Endothelial cell of umbilical vein (primary cell): ENCODE data around the gene MIER1. TPM values are rescaled to one million over a fixed set of nuclear protein-coding genes. Genes with fewer than 3 reads are reported as not detected.

Source experiments
- BruUV-seq: library from RNA; stranded (reverse); fragments of 400-500 nt; replicated peaks from 2 replicates; lab custom pipeline; 2021; lab: Mats Ljungman, UMichigan
- CTCF ChIA-PET: fragments of 300-600, 350-600 bp; sonication (Branson Sonifier 250); formaldehyde crosslinking; loops from one replicate; lab custom pipeline; 2021; ENCODE audit warnings: antibody characterized with exemption, inconsistent platforms; lab: Charles Lee
- POLR2A ChIA-PET: fragments of 300-600, 350-600 bp; sonication (Branson Sonifier 250); formaldehyde crosslinking; loops from one replicate; lab custom pipeline; 2021; ENCODE audit warnings: antibody characterized with exemption, inconsistent platforms; lab: Charles Lee
- DNase-seq: peaks from one replicate; pipeline ENCODE4 v3.0.0-alpha.2; 2011; ENCODE audit warnings: low read depth, low spot score
- FAIRE-seq: peaks from 2 replicates; lab custom pipeline; 2011; peaks lifted over from hg19 to GRCh38; lab: Jason Lieb, UNC
- H2AFZ ChIP-seq: 2 replicates; pipeline ENCODE4 v1.6.0; 2012; ENCODE audit warnings: low read depth, low read length, control low read depth, inconsistent platforms
- H3K27ac ChIP-seq: 2 replicates; pipeline ENCODE4 v1.5.1; 2011; ENCODE audit warnings: low read depth, mild to moderate bottlenecking, control low read depth, low read length, moderate library complexity; ENCODE audit not compliant: insufficient read depth
- H3K27me3 ChIP-seq, 2 experiments: 2 replicates each; pipeline versions ENCODE4 v1.6.0 to v1.6.1; 2011; ENCODE audit warnings: low read length in 2 of 2, mixed read lengths in 1 of 2; ENCODE audit not compliant: control insufficient read depth in 2 of 2, insufficient read depth in 2 of 2
- H3K36me3 ChIP-seq, 2 experiments: 2 replicates in 1 of 2; 3 replicates in 1 of 2; pipeline ENCODE4 v1.5.1; 2011; ENCODE audit warnings: low read length in 2 of 2, mild to moderate bottlenecking in 1 of 2, moderate library complexity in 1 of 2; ENCODE audit not compliant: control insufficient read depth in 2 of 2, insufficient read depth in 2 of 2; ENCODE audit errors: extremely low read depth in 1 of 2
- H3K4me1 ChIP-seq: 3 replicates; pipeline ENCODE4 v1.5.1; 2011; ENCODE audit warnings: mild to moderate bottlenecking, low read length; ENCODE audit not compliant: control insufficient read depth, insufficient read depth; ENCODE audit errors: extremely low read depth
- H3K4me2 ChIP-seq: 2 replicates; pipeline ENCODE4 v1.6.1; 2011; ENCODE audit warnings: low read length, control low read depth, mixed read lengths; ENCODE audit not compliant: insufficient read depth
- H3K4me3 ChIP-seq, 3 experiments: fragments of 200-600 bp in 1 of 3; sonication (generic), shearing (Covaris generic) in 1 of 3; replicated peaks in 1 of 3; 2 replicates each; pipeline ENCODE4 v1.5.1; 2011 to 2016; ENCODE audit warnings: control low read depth in 3 of 3, low read length in 3 of 3, mild to moderate bottlenecking in 2 of 3, inconsistent platforms in 1 of 3, low read depth in 1 of 3, moderate library complexity in 1 of 3; ENCODE audit not compliant: insufficient read depth in 1 of 3
- H3K79me2 ChIP-seq: 2 replicates; pipeline ENCODE4 v1.6.0; 2012; ENCODE audit warnings: low read length, inconsistent platforms; ENCODE audit not compliant: control insufficient read depth, insufficient read depth
- H3K9ac ChIP-seq: replicated peaks from 2 replicates; pipeline ENCODE3; 2011; ENCODE audit warnings: low read length, control low read depth; ENCODE audit not compliant: insufficient read depth; ENCODE audit errors: extremely low read depth
- H3K9me1 ChIP-seq: replicated peaks from 3 replicates; pipeline ENCODE4 v1.6.0; 2011; ENCODE audit warnings: mild to moderate bottlenecking, low read length; ENCODE audit not compliant: control insufficient read depth, insufficient read depth; ENCODE audit errors: extremely low read depth
- H3K9me3 ChIP-seq: replicated peaks from 2 replicates; pipeline ENCODE4 v1.5.1; 2012; ENCODE audit warnings: low read length, inconsistent platforms; ENCODE audit not compliant: control insufficient read depth, insufficient read depth
- H4K20me1 ChIP-seq: replicated peaks from 2 replicates; pipeline ENCODE3; 2011; ENCODE audit warnings: mild to moderate bottlenecking, low read length; ENCODE audit not compliant: control insufficient read depth, insufficient read depth; ENCODE audit errors: extremely low read depth
- EZH2 ChIP-seq: IDR thresholded peaks from 2 replicates; pipeline ENCODE4 v1.6.1; 2012; ENCODE audit warnings: borderline replicate concordance, low read depth, mild to moderate bottlenecking, moderate library complexity, low read length, inconsistent platforms; ENCODE audit not compliant: severe bottlenecking
- FOS ChIP-seq: IDR thresholded peaks from 2 replicates; pipeline ENCODE4 v1.6.1; 2011; ENCODE audit warnings: mild to moderate bottlenecking, low read length, moderate library complexity, borderline replicate concordance; ENCODE audit not compliant: insufficient read depth
- JUN ChIP-seq: IDR thresholded peaks from 2 replicates; pipeline ENCODE4 v1.6.1; 2011; ENCODE audit warnings: borderline replicate concordance, low read depth; ENCODE audit not compliant: insufficient read length, insufficient read depth
- MAX ChIP-seq: IDR thresholded peaks from 2 replicates; pipeline ENCODE4 v1.6.1; 2011; ENCODE audit not compliant: insufficient read depth, insufficient read length
- MYC ChIP-seq: IDR thresholded peaks from one replicate; pipeline ENCODE4 v1.6.1; 2011; ENCODE audit warnings: mild to moderate bottlenecking, low read depth, low read length
- POLR2AphosphoS5 ChIP-seq: IDR thresholded peaks from 2 replicates; pipeline ENCODE4 v1.6.1; 2012; ENCODE audit warnings: low read depth, mild to moderate bottlenecking, control low read depth, low read length, moderate library complexity; ENCODE audit not compliant: insufficient read depth
- dilution Hi-C: fragments of 300-500 bp; cut with MboI; formaldehyde crosslinking; loops from one replicate; pipeline ENCODE4 v1.15.0; 2019; ENCODE audit warnings: low sequenced_read_pairs; ENCODE audit not compliant: extremely low pct_ligation_motif_present
- intact Hi-C: fragments of 100-400 bp; cut with micrococcal nuclease; formaldehyde crosslinking; loops from one replicate; pipeline ENCODE4 v1.10.0; 2022
- polyA plus RNA-seq, 4 experiments: library from polyadenylated mRNA; depleted of rRNA in 3 of 4; stranded (reverse) in 3 of 4; unstranded in 1 of 4; fragments of >200 nt; gene quantifications; 2 replicates each; pipeline versions ENCODE4 v1.2.1 to v1.2.3, GENCODE V29; 2011 to 2012; ENCODE audit warnings: missing spikeins in 1 of 4
- total RNA-seq: library from RNA; stranded (reverse); gene quantifications from 2 replicates; pipeline ENCODE4 v1.2.3, GENCODE V29; 2021

The MIER1 gene
- total and polyA plus RNA-seq, 2 donors (not counting 3 experiments of a cell fraction or from before 2014, with no cell fraction given) = 7.3 to 36.8 TPM

- BruUV-seq = no TSS peak
- Histone ChIP-seq H3K4me3 (no peak overlapping the region), H3K9me1 (no peaks in the 10 kb centered on the region), H2AFZ (no peak overlapping the region), H3K36me3 (peaks cover 4 to 6% of the 10 kb centered on the region in 2 experiments), H3K27me3 (no peaks in the 10 kb centered on the region), H3K4me1 (peaks cover 32% of the 10 kb centered on the region), H3K9me3 (no peaks in the 10 kb centered on the region), H3K9ac (no peak overlapping the region), H3K27ac (peak overlapping the region; percentile 69), H3K4me2 (no peak overlapping the region), H3K79me2 (peaks cover 70% of the 10 kb centered on the region), H4K20me1 (no peaks in the 10 kb centered on the region)
- TF ChIP-seq FOS = peak; percentile 83
- peak; percentile 41 for TF ChIP-seq JUN
- TF ChIP-seq MAX = no peak
- peak; percentile 39 for TF ChIP-seq POLR2AphosphoS5
- no peak for TF ChIP-seq EZH2
- TF ChIP-seq MYC = no peak
- DNase-seq = peak; percentile 80
- FAIRE-seq = peak; percentile 79
- CTCF ChIA-PET = interaction anchor here (0.6 to 1.8 kb wide), 5 partner anchors 11 to 307 kb away, joined by 3 to 5 read pairs (median 3); no protein-coding TSS in a partner anchor
- dilution Hi-C loops = no loop called here
- intact Hi-C loops = no loop called here
- POLR2A ChIA-PET = no interaction called here
Measured at GRCh38 chr1:66944330-66945274, 19.8 kb downstream of the MIER1 start.
